HG02885 (cell line): ENCODE measurements around the gene ZNF844.
"Not testable (repeated sequence)": the region's sequence is repeated elsewhere in the genome, so short reads cannot be mapped to it uniquely, and the experiment has no call there.

Experiments
- ATAC-seq: cut with Tn5 transposase; IDR thresholded peaks from one replicate; pipeline ENCODE4 v1.9.1; 2021; ENCODE audit warnings: mild to moderate bottlenecking; ENCODE audit not compliant: unreplicated experiment, poor library complexity

ZNF844 gene

DNA sequence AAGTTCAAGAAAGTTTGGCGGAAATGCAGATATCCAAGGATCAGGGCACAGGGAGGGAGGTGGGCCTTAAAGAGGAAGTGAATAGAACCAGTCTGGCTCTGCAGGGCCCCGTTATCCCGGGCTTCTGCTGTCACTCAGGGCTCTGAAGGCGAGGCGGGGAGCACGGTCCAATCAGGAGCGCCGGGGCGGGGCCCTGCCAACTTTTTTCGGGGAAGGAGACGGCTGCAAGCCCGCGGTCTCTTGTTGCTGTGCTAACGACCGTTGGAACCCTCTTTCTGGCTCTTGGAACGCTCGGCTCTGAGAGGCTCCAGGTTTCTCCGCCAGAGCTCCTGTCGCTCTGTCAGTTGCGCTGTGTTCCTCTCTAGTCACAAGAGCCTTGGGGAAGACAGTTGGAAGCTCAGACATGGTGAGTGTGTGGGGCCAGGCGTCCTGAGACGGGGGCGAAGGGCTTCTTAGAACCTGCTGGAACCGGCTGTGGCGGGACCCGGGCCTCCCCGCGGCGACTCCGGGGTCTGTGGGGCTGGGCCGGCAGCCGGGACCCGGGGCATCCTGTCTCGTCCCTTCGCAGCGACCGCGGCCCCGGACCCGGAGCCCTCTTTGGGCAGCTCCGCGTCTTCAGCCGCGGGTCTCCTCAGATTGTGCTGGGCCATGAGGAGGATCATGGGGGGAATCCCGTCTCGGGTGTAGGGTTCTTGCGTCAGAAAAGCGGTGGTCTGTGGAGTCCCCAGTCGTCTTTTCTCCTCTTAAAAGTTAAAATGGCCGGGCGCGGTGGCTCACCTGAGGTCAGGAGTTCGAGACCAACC is 27.7 kb downstream of the ZNF844 start:
- ATAC-seq = no peak

DNA sequence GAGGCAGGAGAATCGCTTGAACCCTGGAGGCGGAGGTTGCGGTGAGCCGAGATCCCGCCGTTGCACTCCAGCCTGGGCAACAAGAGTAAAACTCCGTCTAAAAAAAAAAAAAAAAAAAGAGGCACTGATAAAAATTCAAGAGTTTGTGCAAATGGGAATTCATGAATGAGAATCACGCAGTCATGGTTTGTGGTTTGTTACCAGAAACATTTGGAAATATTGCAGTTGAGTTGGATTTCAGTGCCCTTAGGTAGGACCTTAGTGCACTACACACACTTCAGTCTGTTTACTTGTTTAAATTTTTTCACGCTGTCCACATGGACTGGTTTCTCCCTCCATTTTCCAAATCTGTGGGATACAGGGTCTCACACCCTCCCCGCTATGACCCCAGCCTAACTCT is 28.4 kb downstream of the ZNF844 start:
- no peak for ATAC-seq

DNA sequence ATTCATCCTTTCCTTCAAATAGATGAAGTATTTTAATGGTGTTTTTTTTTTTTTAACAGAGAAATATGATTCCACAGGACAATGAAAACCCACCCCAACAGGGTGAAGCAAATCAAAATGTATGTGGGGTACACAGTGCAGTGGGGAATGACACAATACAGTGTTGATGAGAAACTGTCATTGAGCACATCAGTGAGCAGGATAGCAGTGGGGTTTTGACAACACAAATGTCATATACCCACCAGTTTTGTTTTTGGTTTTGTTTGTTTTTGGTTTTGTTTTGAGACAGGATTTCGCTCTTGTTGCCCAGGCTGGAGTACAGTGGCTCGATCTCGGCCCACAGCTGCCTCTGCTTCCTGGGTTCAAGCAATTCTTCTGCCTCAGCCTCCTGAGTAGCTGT is 29.2 kb downstream of the ZNF844 start:
- no peak for ATAC-seq

DNA sequence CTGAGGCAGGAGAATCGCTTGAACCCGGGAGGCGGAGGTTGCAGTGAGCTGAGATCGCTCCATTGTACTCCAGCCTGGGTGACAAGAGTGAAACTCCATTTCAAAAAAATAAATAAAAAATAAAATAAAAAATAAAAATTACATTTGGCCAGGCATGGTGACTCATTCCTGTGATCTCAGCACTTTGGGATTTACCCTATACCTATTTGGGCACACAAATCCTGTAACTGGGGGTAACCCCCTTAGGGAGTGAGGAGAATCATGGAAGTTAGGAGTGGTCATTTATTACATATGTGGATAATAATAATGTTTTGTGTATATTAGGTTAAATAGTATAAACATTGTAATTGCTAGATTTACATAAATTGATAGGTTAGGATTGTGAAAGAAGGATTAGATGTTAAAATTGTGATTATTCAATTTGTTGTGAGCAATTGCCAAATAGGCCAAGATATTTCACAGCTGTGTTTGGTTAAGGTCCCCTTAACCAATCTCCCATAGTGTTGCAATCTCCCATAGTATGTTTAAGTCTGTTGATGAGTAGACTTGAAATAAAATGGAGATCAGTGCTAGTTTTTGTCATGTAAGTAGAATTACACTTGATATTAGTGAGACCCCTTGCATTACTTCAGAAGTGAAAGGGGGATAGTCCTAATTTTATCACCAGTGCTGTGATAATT is 30.7 kb downstream of the ZNF844 start:
- no peak for ATAC-seq

DNA sequence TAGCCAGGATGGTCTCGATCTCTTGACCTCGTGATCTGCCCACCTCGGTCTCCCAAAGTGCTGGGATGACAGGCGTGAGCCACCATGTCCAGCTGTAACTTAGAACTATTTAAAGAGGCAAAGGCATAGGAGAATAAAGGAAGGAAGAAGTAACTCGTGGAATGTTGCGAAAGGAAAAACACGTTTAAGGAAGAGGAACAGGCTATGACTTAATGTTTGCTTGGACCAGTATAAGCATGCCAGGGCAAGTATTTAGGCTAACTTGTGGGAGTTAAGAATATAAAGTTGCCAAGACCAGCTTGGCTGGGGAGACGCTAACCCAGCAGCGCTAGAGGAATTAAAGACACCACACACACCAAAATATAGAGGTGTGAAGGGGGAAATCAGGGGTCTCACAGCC is 33.5 kb downstream of the ZNF844 start:
- ATAC-seq = no peak

DNA sequence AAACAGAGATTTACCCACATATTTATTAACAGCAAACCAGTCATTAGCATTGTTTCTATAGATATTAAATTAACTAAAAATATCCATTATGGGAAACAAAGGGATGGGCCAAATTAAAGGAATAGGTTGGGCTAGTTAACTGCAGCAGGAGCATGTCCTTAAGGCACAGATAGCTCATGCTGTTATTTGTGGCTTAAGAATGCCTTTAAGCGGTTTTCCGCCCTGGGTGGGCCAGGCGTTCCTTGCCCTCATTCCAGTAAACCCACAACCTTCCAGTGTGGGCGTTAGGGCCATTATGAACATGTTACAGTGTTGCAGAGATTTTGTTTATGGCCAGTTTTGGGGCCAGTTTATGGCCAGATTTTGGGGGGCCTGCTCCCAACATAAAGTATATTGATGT is 39.4 kb downstream of the ZNF844 start:
- not testable (repeated sequence) for ATAC-seq

DNA sequence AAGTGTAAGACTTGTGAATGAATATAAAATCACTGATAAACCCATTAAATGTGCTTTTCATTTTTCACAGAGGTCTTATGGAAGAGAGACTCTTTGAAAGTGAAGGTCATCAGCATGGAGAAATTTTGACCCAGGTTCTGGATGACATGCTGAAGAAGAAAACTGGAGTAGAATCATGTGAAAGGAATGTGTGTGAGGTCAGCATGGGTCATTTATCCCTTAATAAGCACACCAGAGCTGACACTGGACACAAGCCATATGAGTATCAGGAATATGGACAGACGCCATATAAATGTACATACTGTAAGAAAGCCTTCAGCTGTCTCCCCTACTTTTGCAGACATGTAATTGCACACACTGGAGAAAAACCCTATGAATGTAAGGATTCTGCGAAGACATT is 46.6 kb downstream of the ZNF844 start:
- no peak for ATAC-seq

DNA sequence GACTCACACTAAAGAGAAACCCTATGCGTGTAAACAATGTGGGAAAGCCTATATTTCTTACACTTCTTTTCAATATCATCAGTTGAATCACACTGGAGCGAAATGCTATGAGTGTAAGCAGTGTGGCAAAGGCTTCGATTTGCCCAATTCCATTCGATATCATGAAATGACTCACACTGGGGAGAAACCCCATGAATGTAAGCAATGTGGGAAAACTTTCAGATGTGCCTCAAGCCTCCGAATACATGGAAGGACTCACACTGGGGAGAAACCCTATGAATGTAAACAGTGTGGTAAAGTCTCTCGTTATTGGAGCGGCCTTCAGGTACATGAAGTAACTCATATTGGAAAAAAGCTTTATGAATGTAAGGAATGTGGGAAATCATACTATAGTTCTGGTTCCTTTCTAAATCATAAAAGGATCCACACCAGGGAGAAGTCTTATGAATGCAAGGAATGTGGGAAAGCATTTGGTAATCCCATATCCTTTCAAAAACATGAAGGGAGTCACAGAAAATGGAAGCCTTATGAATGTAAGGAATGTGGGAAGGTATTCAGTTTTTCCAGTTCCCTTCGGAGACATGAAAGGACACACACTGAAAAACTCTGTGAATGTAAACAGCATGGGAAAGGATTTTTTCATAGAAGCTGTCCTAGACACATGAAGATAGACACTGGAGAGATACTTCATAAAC is 47.6 kb downstream of the ZNF844 start:
- no peak for ATAC-seq

DNA sequence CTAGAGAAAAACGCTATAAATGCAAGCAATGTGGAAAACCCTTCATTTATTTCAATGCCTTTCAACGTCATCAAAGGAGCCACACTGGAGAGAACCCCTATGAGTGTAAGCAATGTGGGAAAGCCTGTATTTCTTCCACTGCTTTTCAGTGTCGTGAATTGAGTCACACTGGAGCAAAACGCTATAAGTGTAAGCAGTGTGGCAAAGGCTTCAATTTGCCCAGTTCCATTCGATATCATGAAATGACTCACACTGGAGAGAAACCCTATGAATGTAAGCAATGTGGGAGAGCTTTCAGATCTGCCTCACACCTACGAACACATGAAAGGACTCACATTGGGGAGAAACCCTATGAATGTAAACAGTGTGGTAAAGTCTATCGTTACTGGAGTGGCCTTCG is 48.2 kb downstream of the ZNF844 start:
- ATAC-seq = no peak

DNA sequence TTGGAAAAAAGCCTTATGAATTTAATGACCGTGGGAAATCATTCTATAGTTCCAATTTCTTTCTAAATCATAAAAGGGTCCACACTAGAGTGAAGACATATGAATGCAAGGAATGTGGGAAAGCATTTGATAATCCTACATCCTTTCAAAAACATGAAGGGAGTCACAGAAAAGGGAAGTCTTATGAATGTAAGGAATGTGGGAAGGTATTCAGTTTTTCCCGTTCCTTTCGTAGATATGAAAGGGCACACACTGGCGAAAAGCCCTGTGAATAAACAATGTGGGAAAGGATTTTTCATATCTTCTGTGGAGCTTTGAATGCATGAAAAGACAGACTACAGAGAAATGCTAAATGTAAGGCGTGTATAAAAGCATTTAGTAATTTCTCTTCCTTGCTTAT is 48.6 kb downstream of the ZNF844 start:
- no peak for ATAC-seq

DNA sequence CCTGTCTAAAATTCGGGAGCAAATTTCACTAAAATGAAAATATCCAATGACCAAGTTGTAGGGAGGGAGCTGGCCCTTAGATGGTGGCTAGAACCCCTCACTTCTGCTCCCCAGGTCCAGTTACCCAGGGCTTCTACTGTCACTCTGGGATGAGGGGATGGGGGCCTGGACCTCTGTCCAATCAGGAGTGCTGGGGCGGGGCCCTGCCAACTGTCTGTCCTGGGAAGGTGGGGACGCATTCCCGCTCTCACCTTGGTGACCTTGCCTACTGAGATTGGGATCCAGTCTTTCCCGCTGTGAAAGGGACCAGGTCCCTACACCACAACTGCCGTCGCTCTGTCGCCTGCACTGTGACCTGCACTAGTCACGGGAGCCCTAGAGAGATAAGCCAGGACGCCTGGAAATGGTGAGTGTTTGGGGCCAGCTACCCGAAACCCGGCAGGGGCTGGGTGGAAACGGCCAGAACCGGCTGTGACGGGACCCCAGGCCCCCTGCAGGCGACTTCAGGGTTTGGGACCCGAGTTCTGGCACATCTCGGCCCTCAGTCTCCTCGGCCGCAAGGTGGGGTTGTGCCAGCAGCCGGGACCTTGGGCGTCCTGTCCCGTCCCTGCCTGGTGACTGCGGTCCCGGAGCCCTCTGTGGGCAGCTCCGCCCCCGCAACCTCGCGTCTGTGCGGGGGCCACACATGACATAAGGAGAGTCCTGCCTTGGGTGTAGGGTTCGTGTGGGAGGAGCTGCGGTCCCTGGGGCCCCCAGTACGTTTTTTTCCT is 52.9 kb downstream of the ZNF844 start:
- ATAC-seq = no peak

DNA sequence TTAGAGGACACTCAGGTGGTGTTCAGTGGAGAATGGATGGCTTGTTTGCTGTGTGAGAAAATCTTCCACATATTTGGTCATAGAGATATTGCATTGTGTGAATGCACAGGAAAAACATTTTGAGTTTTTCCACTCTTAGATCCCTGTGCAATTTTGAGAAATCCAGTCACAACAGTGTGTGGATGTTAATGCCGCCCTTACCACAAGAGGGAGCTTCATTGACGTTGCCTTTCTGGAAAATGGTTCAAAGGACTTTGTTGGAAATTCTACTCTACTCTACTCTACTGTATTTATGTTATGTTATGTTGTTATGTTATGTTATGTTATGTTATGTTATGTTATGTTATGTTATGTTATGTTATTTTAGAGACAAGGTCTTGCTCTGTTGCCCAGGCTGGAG is 62.2 kb downstream of the ZNF844 start:
- no peak for ATAC-seq
